D721Med (cell line): ENCODE results near the gene CDC25A.

Experiments
- DNase-seq: peaks from one replicate; pipeline ENCODE4 v3.0.0; 2011; ENCODE audit warnings: low spot score; ENCODE audit not compliant: insufficient read length
- FAIRE-seq: peaks from 2 replicates; lab custom pipeline; 2011; peaks lifted over from hg19 to GRCh38; lab: Jason Lieb, UNC
- TF ChIP-seq, protein P1 (sequence below): IDR thresholded peaks from 2 replicates; pipeline ENCODE4 v1.5.1; 2012; ENCODE audit warnings: mild to moderate bottlenecking, control low read depth; ENCODE audit not compliant: insufficient read depth; ENCODE audit errors: missing control alignments

CDC25A gene

DNA sequence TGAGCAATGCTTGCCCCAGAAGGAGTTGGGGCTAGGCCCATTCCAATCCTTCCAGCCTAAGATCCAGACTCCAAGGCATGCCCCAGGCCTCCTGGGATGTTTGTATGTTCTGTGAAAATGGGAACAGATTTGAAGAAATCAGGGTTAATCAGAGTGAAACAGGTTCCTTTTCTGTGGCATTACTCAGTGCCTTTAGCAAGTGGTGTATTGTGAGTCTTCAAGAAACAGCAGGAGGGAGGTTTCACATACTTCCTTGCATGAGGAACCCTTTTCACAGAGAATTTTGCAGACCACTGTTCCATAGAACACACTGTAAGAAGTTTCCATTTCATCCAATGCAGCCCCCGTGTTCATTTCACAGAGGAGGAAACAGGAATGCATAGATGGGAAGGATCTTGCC lies 8.4 kb upstream of the CDC25A start:
- no peak for FAIRE-seq
- TF ChIP-seq, protein P1, sequence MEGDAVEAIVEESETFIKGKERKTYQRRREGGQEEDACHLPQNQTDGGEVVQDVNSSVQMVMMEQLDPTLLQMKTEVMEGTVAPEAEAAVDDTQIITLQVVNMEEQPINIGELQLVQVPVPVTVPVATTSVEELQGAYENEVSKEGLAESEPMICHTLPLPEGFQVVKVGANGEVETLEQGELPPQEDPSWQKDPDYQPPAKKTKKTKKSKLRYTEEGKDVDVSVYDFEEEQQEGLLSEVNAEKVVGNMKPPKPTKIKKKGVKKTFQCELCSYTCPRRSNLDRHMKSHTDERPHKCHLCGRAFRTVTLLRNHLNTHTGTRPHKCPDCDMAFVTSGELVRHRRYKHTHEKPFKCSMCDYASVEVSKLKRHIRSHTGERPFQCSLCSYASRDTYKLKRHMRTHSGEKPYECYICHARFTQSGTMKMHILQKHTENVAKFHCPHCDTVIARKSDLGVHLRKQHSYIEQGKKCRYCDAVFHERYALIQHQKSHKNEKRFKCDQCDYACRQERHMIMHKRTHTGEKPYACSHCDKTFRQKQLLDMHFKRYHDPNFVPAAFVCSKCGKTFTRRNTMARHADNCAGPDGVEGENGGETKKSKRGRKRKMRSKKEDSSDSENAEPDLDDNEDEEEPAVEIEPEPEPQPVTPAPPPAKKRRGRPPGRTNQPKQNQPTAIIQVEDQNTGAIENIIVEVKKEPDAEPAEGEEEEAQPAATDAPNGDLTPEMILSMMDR, result no peak

DNA sequence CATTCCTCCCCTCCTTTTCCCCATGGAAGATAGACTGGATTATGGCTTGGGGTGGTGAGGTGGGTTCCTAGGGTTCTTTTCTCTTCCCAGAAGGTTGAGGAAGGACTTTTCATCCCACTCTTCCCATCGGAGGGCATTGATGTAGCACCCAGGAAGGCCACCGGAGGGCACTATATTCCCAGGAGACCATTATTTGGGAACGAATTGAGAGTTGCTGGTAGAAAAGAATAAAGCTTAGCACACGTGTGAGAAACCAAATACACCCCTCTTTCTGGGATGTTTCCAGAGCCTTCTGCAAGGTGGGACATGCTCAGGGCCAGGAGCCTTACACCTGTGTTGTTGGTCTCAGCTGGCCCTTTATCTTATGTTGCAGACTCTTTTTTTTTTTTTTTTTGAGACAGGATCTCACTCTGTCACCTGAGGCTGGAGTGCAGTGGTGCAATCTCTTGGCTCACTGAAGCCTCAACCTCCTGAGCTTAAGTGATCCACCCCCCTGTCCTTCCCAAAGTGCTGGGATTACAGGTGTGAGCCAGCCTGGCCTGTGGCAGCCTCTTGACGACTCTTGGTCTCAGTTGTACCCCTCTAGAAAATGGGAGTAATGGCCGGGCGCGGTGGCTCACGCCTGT lies 6.3 kb upstream of the CDC25A start:
- DNase-seq (peak; percentile 66), FAIRE-seq (no peak)

More for the DNA sequence above, 8.4 kb upstream of the CDC25A start:
- DNase-seq, result no peak

DNA sequence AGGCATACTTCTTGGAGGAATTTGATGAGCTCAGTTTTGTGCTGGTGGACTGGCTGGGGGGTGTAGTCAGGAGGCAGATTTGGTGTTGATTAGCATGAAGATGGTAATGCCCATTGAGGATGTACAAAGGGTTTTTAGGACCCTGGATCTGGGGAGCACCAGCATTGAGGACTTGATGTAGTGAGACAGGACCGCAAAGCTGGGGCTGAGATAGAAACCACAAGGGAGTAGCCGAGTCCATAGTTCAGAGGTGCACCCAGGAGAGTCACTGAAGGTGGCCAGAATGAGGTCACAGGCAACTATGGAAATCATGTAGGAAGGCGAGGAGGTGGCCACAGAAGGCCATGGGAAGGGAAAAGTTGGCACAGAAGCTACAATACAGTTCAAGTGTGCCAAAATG lies 2.7 kb upstream of the CDC25A start:
- TF ChIP-seq, protein P1, result no peak
- DNase-seq, result no peak
- no peak for FAIRE-seq

More for the DNA sequence above, 6.3 kb upstream of the CDC25A start:
- TF ChIP-seq, protein P1, result peak; percentile 86

DNA sequence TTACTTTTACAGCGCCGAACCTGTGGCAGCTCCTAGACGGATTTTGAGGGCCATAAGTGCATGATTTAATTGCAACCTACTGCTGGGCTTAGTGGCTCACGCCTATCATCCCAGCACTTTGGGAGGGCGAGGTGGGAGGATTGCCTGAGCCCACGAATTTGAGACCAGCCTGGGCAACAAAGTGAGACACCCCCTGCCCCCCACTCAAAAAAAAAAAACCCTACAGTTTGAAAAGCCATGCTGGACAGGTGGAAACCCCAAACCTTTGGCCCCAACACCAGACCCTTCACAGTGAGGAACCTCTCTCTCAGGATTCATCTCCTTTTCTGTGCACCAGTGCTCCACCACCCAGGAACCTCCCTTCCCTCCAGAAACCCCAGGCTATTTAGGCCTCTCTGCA lies 1.1 kb upstream of the CDC25A start:
- DNase-seq, result no peak
- TF ChIP-seq, protein P1, result no peak
- no peak for FAIRE-seq

DNA sequence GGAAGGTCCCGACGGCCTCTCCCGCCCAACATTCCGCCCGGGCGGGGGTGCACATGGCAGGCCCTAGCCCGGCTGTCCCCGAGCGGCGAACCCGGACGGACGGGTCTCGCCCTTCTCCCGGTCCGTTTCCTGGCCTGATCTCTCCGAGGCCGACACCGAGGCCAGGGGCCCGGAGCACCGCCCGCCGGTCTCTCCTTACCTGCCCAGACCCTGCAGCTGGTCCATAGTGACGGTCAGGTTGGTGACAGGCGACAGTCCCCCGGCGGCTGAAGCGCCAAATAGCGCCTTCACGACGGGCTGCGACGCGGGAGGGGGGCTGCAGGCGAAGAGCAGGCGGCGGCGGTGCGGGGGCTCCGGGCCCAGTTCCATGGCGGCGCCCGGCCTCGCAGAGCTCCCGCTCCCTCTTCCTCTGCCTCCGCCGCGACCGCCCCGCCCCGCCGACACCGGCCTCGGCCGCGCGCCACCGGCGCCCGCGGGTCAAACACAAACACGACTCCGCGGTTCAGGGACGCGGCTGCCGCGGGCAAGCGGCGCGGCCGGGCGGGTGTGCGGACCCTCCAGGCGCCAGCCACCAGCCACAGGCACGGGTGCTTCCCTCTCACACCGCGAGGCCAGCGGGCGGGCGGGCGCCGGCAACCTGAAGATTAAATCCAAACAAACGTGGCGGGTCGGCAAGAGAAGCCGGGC lies 495 bp downstream of the CDC25A start:
- DNase-seq (no peak), FAIRE-seq (no peak)
- TF ChIP-seq, protein P1, result no peak

DNA sequence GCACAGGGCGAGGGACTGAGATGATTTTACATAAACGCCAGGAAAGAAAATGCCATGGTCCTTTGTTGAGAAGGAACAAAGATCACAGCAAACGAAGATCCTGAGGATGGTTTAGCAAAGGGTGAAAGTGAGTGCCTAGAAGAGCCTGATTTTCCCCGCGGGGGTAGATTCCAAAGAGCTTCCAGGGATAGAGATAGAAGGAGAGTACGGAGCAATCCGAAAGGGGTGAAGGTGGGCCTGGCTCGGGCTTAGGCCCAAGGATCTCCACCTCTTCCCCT lies 977 bp downstream of the CDC25A start:
- no peak for DNase-seq
- TF ChIP-seq, protein P1, result no peak
- FAIRE-seq, result no peak

DNA sequence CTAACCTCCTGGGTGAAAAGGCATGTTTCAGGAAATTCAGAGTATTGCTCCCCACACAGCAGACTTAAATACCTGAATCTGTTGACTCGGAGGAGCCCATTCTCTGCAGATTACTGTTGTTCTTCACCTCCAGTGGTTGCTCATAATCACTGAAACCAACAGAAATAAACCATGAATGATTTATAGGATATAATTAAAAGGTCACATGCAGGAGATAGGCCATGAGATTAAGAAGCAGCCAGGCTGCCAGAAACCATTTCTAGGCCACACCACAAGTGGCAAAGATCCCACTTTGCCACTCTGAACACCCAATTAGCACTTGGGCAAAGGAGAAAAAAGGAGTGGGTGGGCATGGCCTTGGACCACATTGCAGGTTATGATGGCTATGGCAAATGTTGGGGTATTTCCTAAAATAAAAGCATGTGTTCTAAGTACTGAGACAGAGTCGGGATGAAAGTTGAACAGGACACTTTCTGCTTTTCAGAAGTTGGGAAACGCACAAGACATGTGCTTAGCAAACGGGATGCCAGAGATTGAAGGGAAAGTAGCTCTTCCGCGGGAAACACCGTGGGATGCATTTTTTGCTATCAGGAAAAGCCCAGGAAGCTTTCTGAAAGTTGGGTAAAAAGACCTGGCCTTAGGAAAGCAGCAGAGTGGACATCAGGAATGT lies 1.5 kb downstream of the CDC25A start:
- DNase-seq (no peak), FAIRE-seq (no peak)
- TF ChIP-seq, protein P1, result no peak
